ENCODE measurements around the gene HPSE2.

HPSE2 gene

DNA sequence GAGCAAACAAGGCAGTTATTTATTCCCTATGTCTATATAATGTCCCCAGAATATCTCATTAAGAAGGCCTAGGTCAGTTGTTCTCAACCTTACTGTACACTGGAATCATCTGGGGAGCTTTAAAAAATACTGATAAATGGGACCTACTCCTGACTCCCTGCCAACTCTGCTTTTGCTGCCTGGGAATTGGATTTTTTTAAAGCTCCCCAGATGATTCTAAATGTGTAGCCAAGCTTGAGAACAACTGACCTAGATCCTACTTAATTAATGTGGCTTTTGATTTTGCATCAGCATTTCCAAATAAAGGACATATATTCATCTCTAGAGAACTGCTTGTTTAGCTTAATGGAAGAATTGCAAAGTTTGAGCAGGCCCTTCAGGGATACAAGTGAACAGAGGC lies 697.2 kb downstream of the HPSE2 start:
- Histone ChIP-seq H3K4me2 (ENCODE audit: insufficient read depth, low read length) (no peak overlapping the region), H3K4me3 (ENCODE audit: low read depth in 1 of 2, low read length in 2 of 2) (no peak overlapping the region), H3K36me3 (ENCODE audit: insufficient read depth, low read length) (no peaks in the 10 kb centered on the region), H3K79me2 (ENCODE audit: insufficient read depth, low read length) (no peaks in the 10 kb centered on the region), H3K4me1 (ENCODE audit: insufficient read depth, low read length) (no peaks in the 10 kb centered on the region), H4K20me1 (ENCODE audit: insufficient read depth, low read length) (no peaks in the 10 kb centered on the region), H3K9ac (ENCODE audit: low read depth, low read length) (no peak overlapping the region), H3K9me3 (ENCODE audit: insufficient read depth, low read length, severe bottlenecking) (no peaks in the 10 kb centered on the region), H3K27me3 (ENCODE audit: insufficient read depth, low read length, poor library complexity) (no peaks in the 10 kb centered on the region), H2AFZ (ENCODE audit: low read depth, low read length) (no peak overlapping the region), H3K27ac (ENCODE audit: low read length) (no peak overlapping the region)
- ATAC-seq (ENCODE audit: insufficient read depth, low read depth) (no peak), DNase-seq (no peak)
- TF ChIP-seq CTCF (IDR thresholded peaks at IDR 0.05; ENCODE audit: borderline replicate concordance, extremely low read depth, low read length, poor library complexity, severe bottlenecking) (no peak), EZH2 (IDR thresholded peaks at IDR 0.05; ENCODE audit: borderline replicate concordance, low read depth, low read length, severe bottlenecking) (no peak)

DNA sequence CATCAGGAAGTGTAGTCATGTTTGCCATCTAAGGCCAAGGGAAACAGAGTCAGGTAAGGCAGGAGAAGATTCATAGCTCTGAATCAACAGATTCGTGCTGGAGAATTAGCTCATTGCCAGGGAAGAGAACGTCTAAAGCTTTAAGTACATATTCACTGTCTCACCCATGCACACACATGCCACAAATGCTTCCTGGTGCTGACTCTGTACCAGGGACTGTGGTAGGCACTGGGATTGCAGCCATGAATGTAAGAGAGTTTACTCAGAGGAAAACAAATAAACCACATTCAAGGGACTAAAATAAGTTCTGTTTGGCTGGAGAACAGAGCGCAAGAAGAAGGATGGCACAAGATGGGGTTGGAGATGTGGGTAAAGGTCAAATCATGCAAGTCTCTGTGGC lies 699.1 kb downstream of the HPSE2 start:
- Histone ChIP-seq H3K9ac (ENCODE audit: low read depth, low read length) (no peak overlapping the region), H3K27me3 (ENCODE audit: insufficient read depth, low read length, poor library complexity) (no peaks in the 10 kb centered on the region), H3K27ac (ENCODE audit: low read length) (no peak overlapping the region), H3K9me3 (ENCODE audit: insufficient read depth, low read length, severe bottlenecking) (no peaks in the 10 kb centered on the region), H3K4me3 (ENCODE audit: low read depth in 1 of 2, low read length in 2 of 2) (no peak overlapping the region), H3K36me3 (ENCODE audit: insufficient read depth, low read length) (no peaks in the 10 kb centered on the region), H3K4me2 (ENCODE audit: insufficient read depth, low read length) (no peak overlapping the region), H3K4me1 (ENCODE audit: insufficient read depth, low read length) (no peaks in the 10 kb centered on the region), H2AFZ (ENCODE audit: low read depth, low read length) (no peak overlapping the region), H4K20me1 (ENCODE audit: insufficient read depth, low read length) (no peaks in the 10 kb centered on the region), H3K79me2 (ENCODE audit: insufficient read depth, low read length) (no peaks in the 10 kb centered on the region)
- ATAC-seq (ENCODE audit: insufficient read depth, low read depth): no peak
- TF ChIP-seq EZH2 (IDR thresholded peaks at IDR 0.05; ENCODE audit: borderline replicate concordance, low read depth, low read length, severe bottlenecking) (no peak), CTCF (IDR thresholded peaks at IDR 0.05; ENCODE audit: borderline replicate concordance, extremely low read depth, low read length, poor library complexity, severe bottlenecking) (no peak)
- no peak for DNase-seq

DNA sequence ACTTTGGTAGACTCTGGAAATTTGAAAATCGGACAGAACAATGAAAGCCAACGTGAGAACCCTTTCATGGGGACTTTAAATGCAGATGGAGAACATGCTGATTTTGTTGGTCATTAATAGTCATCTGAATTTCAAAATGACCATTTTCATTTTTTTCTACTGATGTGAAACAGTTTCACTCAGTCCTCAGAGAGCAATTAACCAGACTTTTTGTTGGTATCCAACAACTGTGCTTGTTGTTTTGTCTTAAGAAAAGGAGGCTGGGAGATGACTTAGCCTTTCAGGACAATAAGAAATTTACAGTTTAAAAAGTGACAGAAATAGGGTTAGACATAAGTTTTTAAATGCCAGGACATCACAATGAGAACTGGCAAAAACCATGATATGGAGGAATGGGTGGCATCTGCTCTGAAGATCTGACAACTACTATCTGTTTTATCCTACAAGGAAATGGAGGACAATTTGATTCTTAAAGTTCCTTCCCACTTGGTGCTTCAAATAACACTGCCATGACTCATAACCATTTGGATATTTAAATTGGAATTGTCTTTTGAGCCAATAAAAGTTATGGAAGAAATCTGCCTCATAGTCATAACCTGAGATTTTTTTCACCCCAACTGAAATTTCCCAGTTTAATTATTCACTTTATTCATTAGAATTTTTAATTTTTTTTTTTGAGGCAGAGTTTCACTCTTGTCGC lies 701.8 kb downstream of the HPSE2 start:
- no peaks in the 10 kb centered on the region for H3K36me3 ChIP-seq (ENCODE audit: insufficient read depth, low read length)
- no peaks in the 10 kb centered on the region for H3K4me1 ChIP-seq (ENCODE audit: insufficient read depth, low read length)
- H4K20me1 ChIP-seq (ENCODE audit: insufficient read depth, low read length): no peaks in the 10 kb centered on the region
- H3K79me2 ChIP-seq (ENCODE audit: insufficient read depth, low read length): no peaks in the 10 kb centered on the region
- H3K4me3 ChIP-seq (ENCODE audit: low read depth in 1 of 2, low read length in 2 of 2): no peak overlapping the region
- H3K27me3 ChIP-seq (ENCODE audit: insufficient read depth, low read length, poor library complexity): no peaks in the 10 kb centered on the region
- no peak for DNase-seq
- H3K9me3 ChIP-seq (ENCODE audit: insufficient read depth, low read length, severe bottlenecking): no peaks in the 10 kb centered on the region
- TF ChIP-seq EZH2 (IDR thresholded peaks at IDR 0.05; ENCODE audit: borderline replicate concordance, low read depth, low read length, severe bottlenecking) (no peak), CTCF (IDR thresholded peaks at IDR 0.05; ENCODE audit: borderline replicate concordance, extremely low read depth, low read length, poor library complexity, severe bottlenecking) (no peak)
- H3K27ac ChIP-seq (ENCODE audit: low read length): no peak overlapping the region
- no peak overlapping the region for H3K4me2 ChIP-seq (ENCODE audit: insufficient read depth, low read length)
- no peak for ATAC-seq (ENCODE audit: insufficient read depth, low read depth)
- no peak overlapping the region for H2AFZ ChIP-seq (ENCODE audit: low read depth, low read length)
- no peak overlapping the region for H3K9ac ChIP-seq (ENCODE audit: low read depth, low read length)

Data from DND-41 (cell line).